ENCODE measurements around the gene FBXL15.

Gene FBXL15

GRCh38 chr10:102408131-102408727 lies 12.4 kb upstream of the FBXL15 start:
- DNase-seq (ENCODE audit: low read depth): no peak
- TF ChIP-seq CTCF (conservative IDR thresholded peaks at IDR 0.05; ENCODE audit: low read length): no peak
- no peak overlapping the region for H3K4me3 ChIP-seq (ENCODE audit: low read length)

GRCh38 chr10:102408728-102409603 lies 11.7 kb upstream of the FBXL15 start:
- no peak for TF ChIP-seq CTCF (conservative IDR thresholded peaks at IDR 0.05; ENCODE audit: low read length)
- H3K4me3 ChIP-seq (ENCODE audit: low read length): peak overlapping the region; percentile 35
- DNase-seq (ENCODE audit: low read depth): no peak

GRCh38 chr10:102409604-102410428 lies 10.8 kb upstream of the FBXL15 start:
- TF ChIP-seq CTCF (conservative IDR thresholded peaks at IDR 0.05; ENCODE audit: low read length): no peak
- no peak for DNase-seq (ENCODE audit: low read depth)
- peak overlapping the region; percentile 12 for H3K4me3 ChIP-seq (ENCODE audit: low read length)

- no peak for TF ChIP-seq CTCF (conservative IDR thresholded peaks at IDR 0.05; ENCODE audit: low read length)
- peak overlapping the region; percentile 12 for H3K4me3 ChIP-seq (ENCODE audit: low read length)
- DNase-seq (ENCODE audit: low read depth): no peak
Measured at GRCh38 chr10:102410429-102411073, 10.1 kb upstream of the FBXL15 start.

GRCh38 chr10:102411341-102412255 lies 9.0 kb upstream of the FBXL15 start:
- no peak overlapping the region for H3K4me3 ChIP-seq (ENCODE audit: low read length)
- TF ChIP-seq CTCF (conservative IDR thresholded peaks at IDR 0.05; ENCODE audit: low read length): no peak
- DNase-seq (ENCODE audit: low read depth): no peak

- no peak for DNase-seq (ENCODE audit: low read depth)
- no peak for TF ChIP-seq CTCF (conservative IDR thresholded peaks at IDR 0.05; ENCODE audit: low read length)
- H3K4me3 ChIP-seq (ENCODE audit: low read length): no peak overlapping the region
Measured at GRCh38 chr10:102412293-102412692, 8.3 kb upstream of the FBXL15 start.

All from AG10803 (cell line).